Measurements from ENCODE around the gene ASTN2.

DNA sequence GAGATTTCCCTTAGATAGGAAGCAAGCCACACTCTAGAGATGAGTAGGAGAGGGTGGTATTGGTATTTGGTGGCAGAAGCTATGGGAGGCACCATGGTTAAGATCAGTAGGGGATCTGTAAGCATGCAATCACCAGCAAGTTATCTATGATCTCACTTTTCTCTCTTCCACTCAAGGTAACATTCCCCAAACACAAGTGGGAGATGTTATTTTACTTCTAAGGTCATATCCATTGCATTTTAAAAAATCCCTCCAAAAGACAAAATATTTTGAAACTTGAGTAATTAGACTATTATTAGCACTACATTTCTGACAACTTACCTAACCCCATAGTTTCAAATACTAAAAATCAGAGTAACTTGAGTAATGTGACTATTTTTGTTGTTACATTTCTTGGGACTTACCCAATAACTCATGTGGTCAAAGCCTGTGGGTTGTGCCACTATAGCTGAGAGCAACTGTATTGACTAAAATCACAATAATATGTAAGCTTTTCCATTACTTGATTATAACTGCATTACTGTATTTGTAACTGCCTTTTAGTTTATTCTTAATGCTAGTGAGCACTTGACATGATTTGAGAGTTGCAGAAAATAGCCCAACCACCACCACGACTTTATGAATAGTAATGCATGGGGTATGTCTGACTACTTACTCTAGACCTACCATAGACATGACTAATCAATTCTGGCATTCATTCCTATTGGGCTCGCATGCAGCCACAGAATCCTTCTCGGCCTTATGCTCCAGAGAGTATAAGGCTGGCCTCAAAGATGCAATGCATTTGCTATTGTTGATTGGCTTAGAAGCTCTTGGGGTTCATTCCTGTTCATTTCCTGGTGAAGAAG, 463.0 kb downstream of the ASTN2 start:
- TF ChIP-seq, protein P1, sequence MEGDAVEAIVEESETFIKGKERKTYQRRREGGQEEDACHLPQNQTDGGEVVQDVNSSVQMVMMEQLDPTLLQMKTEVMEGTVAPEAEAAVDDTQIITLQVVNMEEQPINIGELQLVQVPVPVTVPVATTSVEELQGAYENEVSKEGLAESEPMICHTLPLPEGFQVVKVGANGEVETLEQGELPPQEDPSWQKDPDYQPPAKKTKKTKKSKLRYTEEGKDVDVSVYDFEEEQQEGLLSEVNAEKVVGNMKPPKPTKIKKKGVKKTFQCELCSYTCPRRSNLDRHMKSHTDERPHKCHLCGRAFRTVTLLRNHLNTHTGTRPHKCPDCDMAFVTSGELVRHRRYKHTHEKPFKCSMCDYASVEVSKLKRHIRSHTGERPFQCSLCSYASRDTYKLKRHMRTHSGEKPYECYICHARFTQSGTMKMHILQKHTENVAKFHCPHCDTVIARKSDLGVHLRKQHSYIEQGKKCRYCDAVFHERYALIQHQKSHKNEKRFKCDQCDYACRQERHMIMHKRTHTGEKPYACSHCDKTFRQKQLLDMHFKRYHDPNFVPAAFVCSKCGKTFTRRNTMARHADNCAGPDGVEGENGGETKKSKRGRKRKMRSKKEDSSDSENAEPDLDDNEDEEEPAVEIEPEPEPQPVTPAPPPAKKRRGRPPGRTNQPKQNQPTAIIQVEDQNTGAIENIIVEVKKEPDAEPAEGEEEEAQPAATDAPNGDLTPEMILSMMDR (IDR thresholded peaks at IDR 0.05) = no peak
- no peak for TF ChIP-seq POLR2A (IDR thresholded peaks at IDR 0.05)

Data from testis (tissue), 2 donors.